NB4 (cell line): Measurements from ENCODE around the gene SPON2.

Source experiments
- DNase-seq: peaks from one replicate; pipeline ENCODE4 v3.0.0; 2010; ENCODE audit warnings: low read depth
- H3K4me3 ChIP-seq: one replicate; pipeline ENCODE4 v1.5.1; 2011; ENCODE audit warnings: mild to moderate bottlenecking, low read depth, low read length, moderate library complexity
- CTCF ChIP-seq: IDR thresholded peaks from one replicate; pipeline ENCODE4 v1.5.1; 2012; ENCODE audit warnings: low read depth, low read length
- MAX ChIP-seq: IDR thresholded peaks from 2 replicates; pipeline ENCODE4 v1.6.1; 2011; ENCODE audit warnings: low read depth, low read length
- MYC ChIP-seq: IDR thresholded peaks from 2 replicates; pipeline ENCODE4 v1.6.1; 2011; ENCODE audit warnings: low read depth, low read length
- POLR2A ChIP-seq: IDR thresholded peaks from 2 replicates; pipeline ENCODE4 v1.6.1; 2011; ENCODE audit warnings: mild to moderate bottlenecking; ENCODE audit not compliant: insufficient read length; ENCODE audit errors: extremely low read depth

The SPON2 gene

GRCh38 chr4:1196421-1197183 is 24.2 kb upstream of the SPON2 start:
- peak; percentile 31 for DNase-seq
- no peak overlapping the region for H3K4me3 ChIP-seq
- no peak for TF ChIP-seq CTCF
- TF ChIP-seq MAX = no peak
- no peak for TF ChIP-seq POLR2A
- no peak for TF ChIP-seq MYC

- TF ChIP-seq POLR2A = no peak
- no peak overlapping the region for H3K4me3 ChIP-seq
- DNase-seq = peak; percentile 10
These were observed 23.6 kb upstream of the SPON2 start for GRCh38 chr4:1195891-1196401.

- H3K4me3 ChIP-seq = no peak overlapping the region
- peak; percentile 46 for DNase-seq
These were observed 22.8 kb upstream of the SPON2 start for GRCh38 chr4:1195109-1195671.

GRCh38 chr4:1194010-1194900 is 21.9 kb upstream of the SPON2 start:
- H3K4me3 ChIP-seq = peak overlapping the region; percentile 28
- DNase-seq = peak; percentile 85
- TF ChIP-seq POLR2A (no peak), CTCF (peak; percentile 23)

More at GRCh38 chr4:1195109-1195671, 22.8 kb upstream of the SPON2 start:
- TF ChIP-seq CTCF (no peak), MAX (no peak), MYC (no peak), POLR2A (no peak)

DNA sequence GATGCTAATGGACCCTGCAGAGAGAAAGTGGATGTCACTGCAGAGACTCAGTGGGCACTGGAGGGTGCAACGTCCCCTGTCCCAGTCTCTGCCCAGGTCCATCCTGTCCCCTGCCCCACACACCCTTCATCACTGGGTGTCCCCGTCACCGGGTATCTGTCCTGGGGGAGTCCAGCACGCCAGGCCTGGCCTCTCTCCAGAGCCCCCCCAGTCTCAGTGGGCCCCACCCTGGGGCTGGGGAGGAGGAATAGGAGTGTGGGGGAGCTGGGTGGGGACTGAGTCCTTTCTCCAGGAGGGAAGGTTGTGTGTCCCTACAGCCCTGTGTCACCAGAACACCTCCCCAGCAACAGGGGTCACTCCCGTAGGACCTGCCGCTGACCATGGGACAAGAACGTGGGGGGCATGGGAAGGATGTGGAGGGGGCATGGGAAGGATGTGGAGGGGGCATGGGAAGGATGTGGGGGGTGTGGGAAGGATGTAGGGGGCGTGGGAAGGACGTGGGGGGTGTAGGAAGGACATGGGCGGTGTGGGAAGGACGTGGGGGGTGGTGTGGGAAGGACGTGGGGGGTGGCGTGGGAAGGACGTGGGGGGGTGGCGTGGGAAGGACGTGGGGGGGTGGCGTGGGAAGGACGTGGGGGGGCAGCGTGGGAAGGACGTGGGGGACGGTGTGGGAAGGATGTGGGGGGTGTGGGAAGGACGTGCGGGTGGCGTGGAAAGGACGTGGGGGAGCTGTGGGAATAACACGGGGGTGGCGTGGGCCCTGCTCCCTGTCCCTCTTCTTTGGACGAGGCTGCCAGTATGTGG is 21.0 kb upstream of the SPON2 start:
- no peak overlapping the region for H3K4me3 ChIP-seq
- TF ChIP-seq MAX (no peak), POLR2A (no peak), CTCF (no peak), MYC (no peak)
- DNase-seq = peak; percentile 15
